K562 (cell line): Measurements from ENCODE around the gene GABARAPL2. TPM values are rescaled to one million over a fixed set of nuclear protein-coding genes. Genes with fewer than 3 reads are reported as not detected.
A peak's percentile ranks its signal among the peaks of the same experiment; 100 is the strongest.

Experiments
- ARID1B ChIP-seq: fragments of 450-650 bp; IDR thresholded peaks from 2 replicates; pipeline ENCODE4 v1.6.1; 2016; ENCODE audit warnings: antibody characterized with exemption, mild to moderate bottlenecking, inconsistent platforms
- BACH1 ChIP-seq: fragments of 200-800 bp; sonication (Bioruptor generic); IDR thresholded peaks from 2 replicates; pipeline ENCODE4 v1.6.1; 2016; ENCODE audit warnings: missing genetic modification characterization, missing compliant biosample characterization
- RBFOX2 ChIP-seq: fragments of 200-400 bp; formaldehyde crosslinking; IDR thresholded peaks from 2 replicates; pipeline ENCODE4 v1.6.1; 2017; ENCODE audit warnings: low read depth, mild to moderate bottlenecking, low read length, moderate library complexity
- ZKSCAN8 ChIP-seq: fragments of 200-800 bp; sonication (Bioruptor generic); IDR thresholded peaks from 2 replicates; pipeline ENCODE4 v1.6.1; 2016; ENCODE audit warnings: missing genetic modification characterization, missing compliant biosample characterization
- ZNF143 ChIP-seq: sonication (generic); formaldehyde crosslinking; IDR thresholded peaks from 2 replicates; pipeline ENCODE4 v1.9.0; 2022; ENCODE audit warnings: mild to moderate bottlenecking, missing genetic modification reagents
- ZNF444 ChIP-seq: fragments of 250-450 bp; sonication (Bioruptor Pico); IDR thresholded peaks from 2 replicates; pipeline ENCODE4 v1.4.0; 2020; ENCODE audit warnings: mild to moderate bottlenecking, moderate library complexity
- ZNF589 ChIP-seq: fragments of 200-800 bp; sonication (Bioruptor generic); IDR thresholded peaks from 2 replicates; pipeline ENCODE4 v1.6.1; 2016; ENCODE audit warnings: low read depth, missing genetic modification characterization, missing compliant biosample characterization
- ZNF766 ChIP-seq: fragments of 200-800 bp; sonication (Bioruptor generic); conservative IDR thresholded peaks from 2 replicates; pipeline ENCODE4 v1.6.1; 2016; ENCODE audit warnings: missing genetic modification characterization, missing compliant biosample characterization
- polyA plus RNA-seq, 8 experiments: library from polyadenylated mRNA; depleted of rRNA in 4 of 8; stranded (reverse) in 5 of 8; unstranded in 3 of 8; fragments of >200 nt; fragmentation: Nextera tagmentation in 2 of 8; fragmentation: Illumina TruSeq in 1 of 8; extraction: Ambion mirVana in 2 of 8; extraction: Trizol in 1 of 8; gene quantifications; 2 replicates each; pipeline versions ENCODE4 v1.2.1 to v1.2.3, GENCODE V29; 2011 to 2014; ENCODE audit warnings: inconsistent platforms in 1 of 8, missing spikeins in 1 of 8
- total RNA-seq, 7 experiments: library from RNA; depleted of rRNA in 6 of 7; stranded (reverse); fragments of >200 nt in 6 of 7; fragmentation: Illumina TruSeq in 2 of 7; extraction: Trizol in 2 of 7; gene quantifications; 2 replicates each; pipeline versions ENCODE4 v1.2.1 to v1.2.3, GENCODE V29; 2011 to 2021; ENCODE audit warnings: low replicate concordance in 1 of 7
- TF ChIP-seq, protein P1 (sequence below): fragments of 450-650 bp; IDR thresholded peaks from 2 replicates; pipeline ENCODE4 v1.6.1; 2016; ENCODE audit warnings: low read depth, mild to moderate bottlenecking, moderate library complexity
- TF ChIP-seq, protein P2 (sequence below), 2 experiments: fragments of 450-650 bp; IDR thresholded peaks; 2 replicates each; pipeline ENCODE4 v1.6.1; 2018; ENCODE audit warnings: mild to moderate bottlenecking in 2 of 2, low read depth in 1 of 2; ENCODE audit not compliant: partially characterized antibody in 2 of 2
- TF ChIP-seq, protein P3 (sequence below), 2 experiments: fragments of 450-650 bp; IDR thresholded peaks; 2 replicates each; pipeline ENCODE4 v1.6.1; 2016; ENCODE audit warnings: mild to moderate bottlenecking in 2 of 2, borderline replicate concordance in 1 of 2, low read depth in 1 of 2, moderate library complexity in 1 of 2

Gene GABARAPL2
- total and polyA plus RNA-seq, 9 of the 15 experiments (the other 6 are each of a cell fraction or from before 2014, with no cell fraction given): 42.1 to 288 (median 91.8) TPM

DNA sequence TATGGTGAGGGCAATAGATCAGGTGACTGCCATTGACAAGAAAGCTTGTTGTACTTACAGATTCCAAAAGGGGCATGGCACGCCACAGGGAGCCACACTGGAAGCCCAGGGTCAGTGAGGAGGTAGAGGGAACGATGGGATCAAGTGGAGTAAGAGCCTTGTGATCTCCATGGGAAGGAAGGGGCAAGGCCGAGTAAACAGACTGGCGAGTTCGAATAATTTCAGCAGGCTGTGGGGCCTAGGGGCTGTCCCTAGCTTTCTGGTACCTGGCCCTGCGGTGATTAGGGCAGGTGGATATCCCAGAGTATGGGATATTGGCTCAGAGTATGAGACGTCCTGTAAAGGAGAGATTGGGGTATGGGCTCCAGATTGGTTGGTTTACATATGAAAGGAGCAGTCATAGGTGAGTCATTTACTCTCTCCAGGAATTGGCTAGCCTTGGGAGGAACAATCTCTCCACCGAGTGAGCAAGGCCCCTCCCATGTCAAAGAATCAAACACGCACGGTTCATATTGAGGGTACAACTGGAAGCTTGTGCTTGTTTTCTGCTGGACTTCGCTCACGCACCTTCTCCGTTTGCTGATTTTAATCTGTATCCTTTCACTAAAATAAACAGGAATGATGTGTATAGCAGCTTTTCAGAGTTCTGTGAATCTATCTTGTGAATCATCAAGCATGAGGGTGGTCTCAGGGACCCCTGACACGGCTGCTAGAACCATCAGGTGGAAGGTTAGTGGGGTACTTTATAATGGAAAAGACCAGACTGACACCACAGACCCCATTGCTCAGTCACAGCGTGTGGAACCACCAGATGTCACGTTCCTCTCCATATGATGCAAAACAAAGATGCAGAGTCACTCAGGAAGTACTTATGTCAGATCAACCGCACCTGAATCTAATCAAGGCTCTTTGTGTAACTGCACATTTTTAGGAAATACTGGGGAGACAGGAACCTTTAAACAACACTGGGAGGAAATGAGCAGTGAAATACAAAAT is 27.9 kb downstream of the GABARAPL2 start (continued):
- TF ChIP-seq ZNF143 (CRISPR knock-in tag) (no peak), ZNF766 (CRISPR knock-in tag) (peak; percentile 68; the same call in 1 of the 2 replicates), RBFOX2 (peak; percentile 55), ZNF589 (CRISPR knock-in tag) (peak; percentile 79), ZKSCAN8 (peak; percentile 59; the same call in 1 of the 2 replicates), ZNF444 (CRISPR knock-in tag) (no peak), BACH1 (peak; percentile 91), ARID1B (peak; percentile 59)
- TF ChIP-seq, protein P1, sequence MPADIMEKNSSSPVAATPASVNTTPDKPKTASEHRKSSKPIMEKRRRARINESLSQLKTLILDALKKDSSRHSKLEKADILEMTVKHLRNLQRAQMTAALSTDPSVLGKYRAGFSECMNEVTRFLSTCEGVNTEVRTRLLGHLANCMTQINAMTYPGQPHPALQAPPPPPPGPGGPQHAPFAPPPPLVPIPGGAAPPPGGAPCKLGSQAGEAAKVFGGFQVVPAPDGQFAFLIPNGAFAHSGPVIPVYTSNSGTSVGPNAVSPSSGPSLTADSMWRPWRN: peak; percentile 11; the same call in 1 of the 2 replicates
- TF ChIP-seq, protein P2, sequence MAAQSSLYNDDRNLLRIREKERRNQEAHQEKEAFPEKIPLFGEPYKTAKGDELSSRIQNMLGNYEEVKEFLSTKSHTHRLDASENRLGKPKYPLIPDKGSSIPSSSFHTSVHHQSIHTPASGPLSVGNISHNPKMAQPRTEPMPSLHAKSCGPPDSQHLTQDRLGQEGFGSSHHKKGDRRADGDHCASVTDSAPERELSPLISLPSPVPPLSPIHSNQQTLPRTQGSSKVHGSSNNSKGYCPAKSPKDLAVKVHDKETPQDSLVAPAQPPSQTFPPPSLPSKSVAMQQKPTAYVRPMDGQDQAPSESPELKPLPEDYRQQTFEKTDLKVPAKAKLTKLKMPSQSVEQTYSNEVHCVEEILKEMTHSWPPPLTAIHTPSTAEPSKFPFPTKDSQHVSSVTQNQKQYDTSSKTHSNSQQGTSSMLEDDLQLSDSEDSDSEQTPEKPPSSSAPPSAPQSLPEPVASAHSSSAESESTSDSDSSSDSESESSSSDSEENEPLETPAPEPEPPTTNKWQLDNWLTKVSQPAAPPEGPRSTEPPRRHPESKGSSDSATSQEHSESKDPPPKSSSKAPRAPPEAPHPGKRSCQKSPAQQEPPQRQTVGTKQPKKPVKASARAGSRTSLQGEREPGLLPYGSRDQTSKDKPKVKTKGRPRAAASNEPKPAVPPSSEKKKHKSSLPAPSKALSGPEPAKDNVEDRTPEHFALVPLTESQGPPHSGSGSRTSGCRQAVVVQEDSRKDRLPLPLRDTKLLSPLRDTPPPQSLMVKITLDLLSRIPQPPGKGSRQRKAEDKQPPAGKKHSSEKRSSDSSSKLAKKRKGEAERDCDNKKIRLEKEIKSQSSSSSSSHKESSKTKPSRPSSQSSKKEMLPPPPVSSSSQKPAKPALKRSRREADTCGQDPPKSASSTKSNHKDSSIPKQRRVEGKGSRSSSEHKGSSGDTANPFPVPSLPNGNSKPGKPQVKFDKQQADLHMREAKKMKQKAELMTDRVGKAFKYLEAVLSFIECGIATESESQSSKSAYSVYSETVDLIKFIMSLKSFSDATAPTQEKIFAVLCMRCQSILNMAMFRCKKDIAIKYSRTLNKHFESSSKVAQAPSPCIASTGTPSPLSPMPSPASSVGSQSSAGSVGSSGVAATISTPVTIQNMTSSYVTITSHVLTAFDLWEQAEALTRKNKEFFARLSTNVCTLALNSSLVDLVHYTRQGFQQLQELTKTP (IDR thresholded peaks at IDR 0.05; ENCODE audit: low read depth in 1 of 2, partially characterized antibody in 2 of 2): peak; percentile 23 to 42
- TF ChIP-seq, protein P3, sequence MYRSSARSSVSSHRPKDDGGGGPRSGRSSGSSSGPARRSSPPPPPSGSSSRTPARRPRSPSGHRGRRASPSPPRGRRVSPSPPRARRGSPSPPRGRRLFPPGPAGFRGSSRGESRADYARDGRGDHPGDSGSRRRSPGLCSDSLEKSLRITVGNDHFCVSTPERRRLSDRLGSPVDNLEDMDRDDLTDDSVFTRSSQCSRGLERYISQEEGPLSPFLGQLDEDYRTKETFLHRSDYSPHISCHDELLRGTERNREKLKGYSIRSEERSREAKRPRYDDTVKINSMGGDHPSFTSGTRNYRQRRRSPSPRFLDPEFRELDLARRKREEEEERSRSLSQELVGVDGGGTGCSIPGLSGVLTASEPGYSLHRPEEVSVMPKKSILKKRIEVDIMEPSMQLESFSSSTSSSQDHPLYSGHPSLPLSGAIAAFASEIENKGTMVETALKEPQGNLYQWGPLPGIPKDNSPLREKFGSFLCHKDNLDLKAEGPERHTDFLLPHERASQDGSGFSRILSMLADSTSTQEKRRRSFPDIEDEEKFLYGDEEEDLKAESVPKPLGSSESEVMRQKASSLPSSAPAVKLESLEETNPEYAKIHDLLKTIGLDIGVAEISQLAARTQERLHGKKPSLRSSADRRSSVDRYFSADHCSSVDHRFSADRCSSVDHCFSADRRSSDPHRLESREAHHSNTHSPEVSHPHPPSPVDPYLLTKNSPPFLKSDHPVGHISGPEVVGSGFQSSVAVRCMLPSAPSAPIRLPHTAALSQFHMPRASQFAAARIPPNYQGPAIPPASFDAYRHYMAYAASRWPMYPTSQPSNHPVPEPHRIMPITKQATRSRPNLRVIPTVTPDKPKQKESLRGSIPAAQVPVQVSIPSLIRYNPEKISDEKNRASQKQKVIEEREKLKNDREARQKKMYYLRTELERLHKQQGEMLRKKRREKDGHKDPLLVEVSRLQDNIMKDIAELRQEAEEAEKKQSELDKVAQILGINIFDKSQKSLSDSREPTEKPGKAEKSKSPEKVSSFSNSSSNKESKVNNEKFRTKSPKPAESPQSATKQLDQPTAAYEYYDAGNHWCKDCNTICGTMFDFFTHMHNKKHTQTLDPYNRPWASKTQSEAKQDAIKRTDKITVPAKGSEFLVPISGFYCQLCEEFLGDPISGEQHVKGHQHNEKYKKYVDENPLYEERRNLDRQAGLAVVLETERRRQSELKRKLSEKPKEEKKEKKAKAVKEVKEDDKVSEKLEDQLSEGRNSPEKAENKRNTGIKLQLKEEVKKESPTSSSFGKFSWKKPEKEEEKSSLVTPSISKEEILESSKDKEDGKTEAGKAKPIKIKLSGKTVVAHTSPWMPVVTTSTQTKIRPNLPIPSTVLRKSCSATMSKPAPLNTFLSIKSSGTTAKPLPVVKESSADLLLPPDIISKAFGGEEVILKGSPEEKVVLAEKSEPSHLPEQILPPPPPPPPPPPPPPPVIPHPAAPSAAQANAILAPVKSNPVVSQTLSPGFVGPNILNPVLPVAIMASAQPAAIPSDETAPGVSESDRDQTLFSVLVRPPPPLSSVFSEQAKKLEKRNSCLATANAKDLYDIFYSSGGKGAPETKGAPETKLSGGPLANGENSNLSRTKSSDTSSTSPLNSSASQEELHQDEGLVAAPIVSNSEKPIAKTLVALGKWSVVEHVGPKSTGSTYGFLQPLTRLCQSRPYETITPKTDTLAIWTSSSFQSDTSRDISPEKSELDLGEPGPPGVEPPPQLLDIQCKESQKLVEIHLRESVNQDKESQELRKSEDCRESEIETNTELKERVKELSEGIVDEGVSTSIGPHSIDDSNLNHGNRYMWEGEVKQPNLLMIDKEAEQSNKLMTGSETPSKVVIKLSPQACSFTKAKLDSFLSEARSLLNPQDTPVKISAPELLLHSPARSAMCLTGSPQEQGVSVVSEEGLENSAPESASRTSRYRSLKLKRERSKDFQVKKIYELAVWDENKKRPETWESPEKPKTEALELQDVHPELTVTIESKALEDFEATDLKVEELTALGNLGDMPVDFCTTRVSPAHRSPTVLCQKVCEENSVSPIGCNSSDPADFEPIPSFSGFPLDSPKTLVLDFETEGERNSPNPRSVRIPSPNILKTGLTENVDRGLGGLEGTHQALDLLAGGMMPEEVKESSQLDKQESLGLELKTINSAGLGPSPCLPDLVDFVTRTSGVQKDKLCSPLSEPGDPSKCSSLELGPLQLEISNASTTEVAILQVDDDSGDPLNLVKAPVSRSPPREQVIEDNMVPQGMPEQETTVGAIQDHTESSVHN (IDR thresholded peaks at IDR 0.05; ENCODE audit: borderline replicate concordance in 1 of 2, low read depth in 1 of 2): peak in 1 of 2 experiments; percentile 91; a peak in 2 of 4 replicates
